ENCODE measurements around the gene GMPR.

- no peak for TF ChIP-seq CTCF (IDR thresholded peaks at IDR 0.05 in 8 of 11, conservative IDR thresholded peaks at IDR 0.05 in 3 of 11)
- TF ChIP-seq POLR2A (IDR thresholded peaks at IDR 0.05), result no peak
- no peak for TF ChIP-seq POLR2AphosphoS5 (IDR thresholded peaks at IDR 0.05)
These were observed 2.9 kb downstream of the GMPR start for GRCh38 chr6:16241321-16241689.
